PC-3 (cell line): ENCODE data around the gene GPC1.

Experiments
- CTCF ChIP-seq: fragments of 300-600 bp; sonication (generic); conservative IDR thresholded peaks from 2 replicates; pipeline ENCODE4 v1.5.1; 2017; ENCODE audit warnings: antibody characterized with exemption, low read depth, mild to moderate bottlenecking, low read length
- EZH2 ChIP-seq: fragments of 300-600 bp; sonication (generic); IDR thresholded peaks from one replicate; pipeline ENCODE4 v1.6.1; 2017; ENCODE audit warnings: antibody characterized with exemption, mild to moderate bottlenecking, low read length; ENCODE audit not compliant: unreplicated experiment
- EZH2phosphoT487 ChIP-seq: fragments of 300-600 bp; sonication (generic); IDR thresholded peaks from 2 replicates; pipeline ENCODE4 v1.6.1; 2018; ENCODE audit warnings: mild to moderate bottlenecking, antibody characterized with exemption, low read length, borderline replicate concordance

DNA sequence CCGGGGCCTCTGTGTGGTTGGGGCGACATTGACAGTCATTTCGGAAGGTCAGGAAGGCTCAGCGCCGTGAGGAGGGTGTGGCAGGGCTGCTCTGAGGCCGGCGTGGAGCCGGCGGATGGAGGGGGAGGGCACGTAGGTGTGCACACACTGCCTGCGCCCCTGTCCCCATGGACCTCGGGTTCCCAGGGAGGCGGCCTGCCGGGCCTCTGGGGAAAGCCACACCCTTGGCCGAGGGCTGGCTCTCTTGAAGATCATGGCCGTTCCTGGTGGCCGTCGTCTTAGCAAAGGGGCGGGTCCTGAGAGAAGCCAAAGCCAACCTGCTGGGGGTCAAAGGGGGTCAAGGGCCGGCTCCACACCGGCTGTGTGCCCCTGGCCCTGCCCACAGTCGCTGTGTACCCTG is 11.9 kb downstream of the GPC1 start:
- TF ChIP-seq CTCF (no peak), EZH2 (no peak), EZH2phosphoT487 (no peak)
